DND-41 (cell line): ENCODE measurements around the gene COPZ1.

Experiments
- EZH2 ChIP-seq: IDR thresholded peaks from 3 replicates; pipeline ENCODE4 v1.6.1; 2012; ENCODE audit warnings: borderline replicate concordance, low read depth, mild to moderate bottlenecking, moderate library complexity, low read length, inconsistent platforms; ENCODE audit not compliant: severe bottlenecking
- TF ChIP-seq, protein P1 (sequence below): IDR thresholded peaks from 2 replicates; pipeline ENCODE4 v1.5.1; 2012; ENCODE audit warnings: borderline replicate concordance, low read length, moderate library complexity, mild to moderate bottlenecking; ENCODE audit not compliant: poor library complexity, severe bottlenecking; ENCODE audit errors: extremely low read depth

DNA sequence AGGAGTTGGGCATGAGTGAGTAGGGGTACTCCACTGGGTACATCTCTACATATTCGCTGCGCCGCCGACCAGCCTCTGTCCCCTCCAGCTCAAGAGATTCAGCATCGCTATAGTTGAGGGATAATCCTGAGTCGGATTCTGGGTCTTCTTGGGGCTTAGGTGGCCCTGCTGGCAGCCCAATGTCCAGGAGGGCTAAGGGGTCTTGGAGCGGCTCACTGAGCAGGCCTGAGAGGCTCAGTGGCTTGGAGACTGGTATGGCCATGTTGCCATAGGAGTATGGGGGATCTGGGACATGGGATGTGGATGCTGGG lies 32.0 kb upstream of the COPZ1 start:
- TF ChIP-seq, protein P1, sequence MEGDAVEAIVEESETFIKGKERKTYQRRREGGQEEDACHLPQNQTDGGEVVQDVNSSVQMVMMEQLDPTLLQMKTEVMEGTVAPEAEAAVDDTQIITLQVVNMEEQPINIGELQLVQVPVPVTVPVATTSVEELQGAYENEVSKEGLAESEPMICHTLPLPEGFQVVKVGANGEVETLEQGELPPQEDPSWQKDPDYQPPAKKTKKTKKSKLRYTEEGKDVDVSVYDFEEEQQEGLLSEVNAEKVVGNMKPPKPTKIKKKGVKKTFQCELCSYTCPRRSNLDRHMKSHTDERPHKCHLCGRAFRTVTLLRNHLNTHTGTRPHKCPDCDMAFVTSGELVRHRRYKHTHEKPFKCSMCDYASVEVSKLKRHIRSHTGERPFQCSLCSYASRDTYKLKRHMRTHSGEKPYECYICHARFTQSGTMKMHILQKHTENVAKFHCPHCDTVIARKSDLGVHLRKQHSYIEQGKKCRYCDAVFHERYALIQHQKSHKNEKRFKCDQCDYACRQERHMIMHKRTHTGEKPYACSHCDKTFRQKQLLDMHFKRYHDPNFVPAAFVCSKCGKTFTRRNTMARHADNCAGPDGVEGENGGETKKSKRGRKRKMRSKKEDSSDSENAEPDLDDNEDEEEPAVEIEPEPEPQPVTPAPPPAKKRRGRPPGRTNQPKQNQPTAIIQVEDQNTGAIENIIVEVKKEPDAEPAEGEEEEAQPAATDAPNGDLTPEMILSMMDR: no peak
- TF ChIP-seq EZH2: no peak
